ENCODE measurements around the gene SMIM9. TPM values are rescaled to one million over a fixed set of nuclear protein-coding genes. Genes with fewer than 3 reads are reported as not detected.

SMIM9 gene
- total RNA-seq, 1 experiment from 2014 or later = not detected

DNA sequence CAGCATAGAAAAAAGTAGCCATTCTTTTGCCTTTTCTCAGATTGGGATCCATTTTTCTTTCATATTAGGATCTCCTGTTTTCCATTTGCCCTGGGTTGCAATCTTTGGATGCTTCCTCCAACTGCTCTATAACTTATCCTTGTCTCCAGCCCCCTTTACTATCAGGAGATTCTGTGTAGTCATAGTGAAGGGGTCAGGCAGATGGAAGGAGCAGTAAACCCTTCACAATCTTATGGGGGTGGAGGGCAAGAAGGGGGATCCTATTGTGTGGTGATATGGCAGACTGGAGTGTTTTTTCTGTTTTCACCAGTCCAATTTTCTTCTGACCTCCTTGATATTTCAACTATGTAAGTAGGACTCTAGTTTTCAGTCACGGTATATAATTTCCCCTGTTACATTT is 1.7 kb upstream of the SMIM9 start:
- ChIA-PET CTCF (no interaction called here), RAD21 (ENCODE audit: low non-redundant PET in 1 of 2, low total read pairs in 2 of 2, uncharacterized antibody in 2 of 2, unreplicated experiment in 2 of 2) (no interaction called here), POLR2A (no interaction called here)
- H4K20me1 ChIP-seq (ENCODE audit: insufficient read depth) = no peaks in the 10 kb centered on the region
- H3K27ac ChIP-seq (ENCODE audit: low read depth, low read length) = no peak overlapping the region
- no peaks in the 10 kb centered on the region for H3K9me2 ChIP-seq (ENCODE audit: insufficient read depth)
- H2AFZ ChIP-seq (ENCODE audit: low read depth, low read length, poor library complexity, severe bottlenecking) = no peak overlapping the region
- no peaks in the 10 kb centered on the region for H3K4me1 ChIP-seq (ENCODE audit: control insufficient read depth in 1 of 2, insufficient read depth in 2 of 2, low read length in 2 of 2)
- no peaks in the 10 kb centered on the region for H3K36me3 ChIP-seq (ENCODE audit: control insufficient read depth in 1 of 2, insufficient read depth in 2 of 2, low read length in 2 of 2)
- no peak overlapping the region for H3K9ac ChIP-seq (ENCODE audit: low read length)
- no peaks in the 10 kb centered on the region for H3K27me3 ChIP-seq (ENCODE audit: insufficient read depth, low read length)
- DNase-seq (ENCODE audit: low read depth, low spot score) (no peak), ATAC-seq (no peak)
- intact Hi-C loops (cut with micrococcal nuclease) = no loop called here
- no peaks in the 10 kb centered on the region for H3K79me2 ChIP-seq (ENCODE audit: insufficient read depth, low read length)
- H3K4me3 ChIP-seq (replicated peaks in 1 of 2; ENCODE audit: low read depth in 1 of 2, low read length in 2 of 2) = no peak overlapping the region
- no peaks in the 10 kb centered on the region for H3K9me3 ChIP-seq (ENCODE audit: control insufficient read depth in 1 of 2, insufficient read depth in 1 of 2, low read depth in 1 of 2, low read length in 2 of 2)
- no peak overlapping the region for H3K4me2 ChIP-seq (ENCODE audit: low read length)
- TF ChIP-seq SP1 (IDR thresholded peaks at IDR 0.05; ENCODE audit: low read depth) (no peak), JUND (IDR thresholded peaks at IDR 0.05) (no peak), CBX3 (IDR thresholded peaks at IDR 0.05; ENCODE audit: low read depth) (no peak)
- no TSS peak for BruUV-seq (replicated peaks)

DNA sequence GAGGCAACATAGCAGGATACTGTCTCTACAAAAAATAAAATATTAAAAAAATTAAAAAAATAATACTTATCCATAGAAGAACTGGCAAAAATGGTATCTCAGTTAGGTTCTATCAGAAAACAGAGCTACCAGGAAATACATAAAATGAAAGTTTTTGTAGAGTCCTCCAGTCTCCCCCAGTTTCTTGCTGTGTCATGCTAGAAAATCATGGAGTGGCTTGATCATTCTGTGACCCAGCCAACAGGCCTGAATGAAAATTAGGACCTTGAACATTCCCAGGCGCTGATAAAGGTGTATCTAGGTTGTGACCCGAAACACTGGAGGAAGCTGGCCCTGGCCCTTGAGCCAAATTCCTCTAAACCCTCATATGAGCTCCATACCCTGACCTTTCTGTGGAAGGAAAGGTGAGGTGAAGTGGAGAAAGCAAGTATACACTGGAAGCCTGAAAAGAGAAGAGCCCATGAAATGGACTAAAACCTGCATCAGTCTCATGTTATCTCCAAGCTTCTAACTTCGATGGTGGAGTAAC is 652 bp downstream of the SMIM9 start:
- no peak overlapping the region for H3K27ac ChIP-seq (ENCODE audit: low read depth, low read length)
- no peaks in the 10 kb centered on the region for H3K9me2 ChIP-seq (ENCODE audit: insufficient read depth)
- TF ChIP-seq YY1 (IDR thresholded peaks at IDR 0.05; ENCODE audit: extremely low read depth, insufficient replicate concordance, low read depth, low read length) (no peak), SP1 (IDR thresholded peaks at IDR 0.05; ENCODE audit: low read depth) (no peak), CEBPB (IDR thresholded peaks at IDR 0.05; ENCODE audit: low read depth) (no peak)
- TF ChIP-seq, protein P1, sequence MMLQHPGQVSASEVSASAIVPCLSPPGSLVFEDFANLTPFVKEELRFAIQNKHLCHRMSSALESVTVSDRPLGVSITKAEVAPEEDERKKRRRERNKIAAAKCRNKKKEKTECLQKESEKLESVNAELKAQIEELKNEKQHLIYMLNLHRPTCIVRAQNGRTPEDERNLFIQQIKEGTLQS (IDR thresholded peaks at IDR 0.05) = no peak
- POLR2A ChIA-PET = no interaction called here
- H3K4me2 ChIP-seq (ENCODE audit: low read length) = no peak overlapping the region
- H3K27me3 ChIP-seq (ENCODE audit: insufficient read depth, low read length) = no peaks in the 10 kb centered on the region
- DNase-seq (ENCODE audit: low read depth, low spot score) = no peak
- no peak for ATAC-seq
- H3K36me3 ChIP-seq (ENCODE audit: control insufficient read depth in 1 of 2, insufficient read depth in 2 of 2, low read length in 2 of 2) = no peaks in the 10 kb centered on the region
- RAD21 ChIA-PET (ENCODE audit: low non-redundant PET in 1 of 2, low total read pairs in 2 of 2, uncharacterized antibody in 2 of 2, unreplicated experiment in 2 of 2) = no interaction called here
- CTCF ChIA-PET = no interaction called here
- H3K9me3 ChIP-seq (ENCODE audit: control insufficient read depth in 1 of 2, insufficient read depth in 1 of 2, low read depth in 1 of 2, low read length in 2 of 2) = no peaks in the 10 kb centered on the region
- H3K4me3 ChIP-seq (replicated peaks in 1 of 2; ENCODE audit: low read depth in 1 of 2, low read length in 2 of 2) = no peak overlapping the region
- no TSS peak for BruUV-seq (replicated peaks)
- H4K20me1 ChIP-seq (ENCODE audit: insufficient read depth) = no peaks in the 10 kb centered on the region
- H3K79me2 ChIP-seq (ENCODE audit: insufficient read depth, low read length) = no peaks in the 10 kb centered on the region
- H2AFZ ChIP-seq (ENCODE audit: low read depth, low read length, poor library complexity, severe bottlenecking) = no peak overlapping the region
- intact Hi-C loops (cut with micrococcal nuclease) = no loop called here
- H3K4me1 ChIP-seq (ENCODE audit: control insufficient read depth in 1 of 2, insufficient read depth in 2 of 2, low read length in 2 of 2) = no peaks in the 10 kb centered on the region
- no peak overlapping the region for H3K9ac ChIP-seq (ENCODE audit: low read length)
